Measurements from ENCODE around the gene NKD2. TPM values are rescaled to one million over a fixed set of nuclear protein-coding genes. Genes with fewer than 3 reads are reported as not detected.

The NKD2 gene
- total and polyA plus RNA-seq, 2 of the 4 experiments (the other 2 are of a cell fraction) = not detected

DNA sequence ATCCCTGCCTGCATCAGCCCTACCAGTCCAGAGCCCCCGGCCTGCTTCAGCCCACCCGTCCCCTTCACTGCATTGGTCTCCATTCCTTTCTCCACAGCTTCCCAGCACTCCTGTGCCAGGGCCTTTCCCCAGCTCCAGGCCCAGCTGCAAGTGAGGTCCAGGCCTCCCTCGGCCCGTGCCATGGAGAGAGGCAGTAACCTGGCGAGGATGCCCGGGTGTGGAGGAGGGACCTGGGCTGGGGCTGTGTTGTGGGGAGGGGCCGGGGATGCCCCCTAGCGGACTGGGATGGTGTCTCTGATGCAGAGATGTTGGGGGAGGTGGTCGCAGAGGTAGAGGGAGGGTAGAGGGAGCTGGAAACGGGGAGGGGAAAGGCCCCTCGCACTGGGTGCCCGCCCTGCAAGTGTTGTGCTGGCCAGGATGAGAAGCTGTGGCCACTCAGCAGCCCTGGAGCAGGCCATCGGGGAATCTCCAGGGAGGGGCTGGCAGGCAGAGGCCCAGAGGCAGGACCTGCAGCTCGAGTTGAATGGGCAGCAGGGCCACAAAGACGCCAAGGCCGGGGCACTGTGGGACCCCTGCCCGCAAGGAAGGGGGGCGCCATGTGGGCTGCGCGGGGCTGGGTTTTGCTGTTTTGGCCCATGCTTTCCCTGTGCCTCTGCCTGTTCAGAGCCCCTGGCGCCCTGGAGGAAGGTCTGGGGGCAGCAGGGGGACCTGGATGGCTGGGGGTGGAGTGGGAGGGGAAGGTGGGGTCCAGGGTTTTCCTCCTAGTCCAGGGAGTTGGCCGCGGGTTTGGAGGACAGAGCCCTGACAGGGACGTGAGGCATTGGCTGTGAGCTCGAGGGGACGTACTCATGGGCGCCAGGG, 26.0 kb upstream of the NKD2 start:
- Histone ChIP-seq H3K9me1 (ENCODE audit: insufficient read depth, low read length) (peaks cover 3% of the 10 kb centered on the region; the same call in 1 of the 2 replicates), H2BK15ac (ENCODE audit: low read depth, low read length) (no peak overlapping the region), H3K56ac (ENCODE audit: extremely low read depth, insufficient read depth, low read length) (no peak overlapping the region), H2AK5ac (ENCODE audit: low read depth, low read length) (no peak overlapping the region), H3K9ac (ENCODE audit: low read depth, low read length) (no peak overlapping the region), H3K4ac (ENCODE audit: low read depth, low read length) (no peak overlapping the region), H2BK5ac (ENCODE audit: low read depth, low read length, poor library complexity, severe bottlenecking) (no peak overlapping the region), H3K9me3 (ENCODE audit: control insufficient read depth, insufficient read depth, low read length) (peaks cover 6% of the 10 kb centered on the region), H3K79me1 (ENCODE audit: low read depth in 1 of 2, low read length in 2 of 2) (no peaks in the 10 kb centered on the region), H4K8ac (ENCODE audit: low read depth in 2 of 2, low read length in 2 of 2) (no peak overlapping the region), H3K4me1 (ENCODE audit: control insufficient read depth, insufficient read depth, low read length) (no peaks in the 10 kb centered on the region), H2BK20ac (ENCODE audit: low read depth, low read length) (no peak overlapping the region), H3K14ac (replicated peaks; ENCODE audit: low read depth, low read length) (no peak overlapping the region), H3K18ac (ENCODE audit: low read depth, low read length) (no peak overlapping the region), H3K27me3 (ENCODE audit: control insufficient read depth, insufficient read depth, low read length) (peaks cover 30% of the 10 kb centered on the region), H2BK120ac (ENCODE audit: low read depth, low read length) (no peak overlapping the region), H4K5ac (ENCODE audit: low read depth, low read length) (no peak overlapping the region), H2AK9ac (replicated peaks; ENCODE audit: low read depth, low read length, poor library complexity) (no peak overlapping the region), H3K4me3 (ENCODE audit: insufficient read depth, low read depth, low read length) (no peak overlapping the region), H3K23ac (ENCODE audit: low read depth, low read length) (no peak overlapping the region), H2AFZ (replicated peaks; ENCODE audit: low read length, poor library complexity) (no peak overlapping the region), H3K27ac (ENCODE audit: insufficient read depth, low read length) (no peak overlapping the region), H3K36me3 (ENCODE audit: control insufficient read depth, insufficient read depth, low read length) (no peaks in the 10 kb centered on the region), H4K91ac (ENCODE audit: insufficient read depth, low read depth, low read length) (no peak overlapping the region), H4K20me1 (ENCODE audit: insufficient read depth, low read length) (no peaks in the 10 kb centered on the region), H3K4me2 (ENCODE audit: low read depth, low read length) (no peak overlapping the region)
- no TSS peak for BruUV-seq (replicated peaks)
- intact Hi-C loops (cut with micrococcal nuclease) = loop anchor here (1.0 kb wide), 1 partner anchor 59 kb away; no protein-coding TSS in a partner anchor
- 55% methylated on average over 16 of the region's 27 CpGs; no CpG with 5 or more reads in 1 of the 2 experiments for WGBS, 2 experiments (ENCODE audit: extremely low coverage in 2 of 2, insufficient read length in 1 of 2)
- ChIA-PET CTCF (no interaction called here), POLR2A (ENCODE audit: unreplicated experiment) (no interaction called here)
- dilution Hi-C loops (cut with HindIII; ENCODE audit: low sequenced_read_pairs, unreplicated experiment) = no loop called here
- TF ChIP-seq BHLHE40 (IDR thresholded peaks at IDR 0.05; ENCODE audit: low read depth, low read length) = no peak
- TF ChIP-seq, protein P1, sequence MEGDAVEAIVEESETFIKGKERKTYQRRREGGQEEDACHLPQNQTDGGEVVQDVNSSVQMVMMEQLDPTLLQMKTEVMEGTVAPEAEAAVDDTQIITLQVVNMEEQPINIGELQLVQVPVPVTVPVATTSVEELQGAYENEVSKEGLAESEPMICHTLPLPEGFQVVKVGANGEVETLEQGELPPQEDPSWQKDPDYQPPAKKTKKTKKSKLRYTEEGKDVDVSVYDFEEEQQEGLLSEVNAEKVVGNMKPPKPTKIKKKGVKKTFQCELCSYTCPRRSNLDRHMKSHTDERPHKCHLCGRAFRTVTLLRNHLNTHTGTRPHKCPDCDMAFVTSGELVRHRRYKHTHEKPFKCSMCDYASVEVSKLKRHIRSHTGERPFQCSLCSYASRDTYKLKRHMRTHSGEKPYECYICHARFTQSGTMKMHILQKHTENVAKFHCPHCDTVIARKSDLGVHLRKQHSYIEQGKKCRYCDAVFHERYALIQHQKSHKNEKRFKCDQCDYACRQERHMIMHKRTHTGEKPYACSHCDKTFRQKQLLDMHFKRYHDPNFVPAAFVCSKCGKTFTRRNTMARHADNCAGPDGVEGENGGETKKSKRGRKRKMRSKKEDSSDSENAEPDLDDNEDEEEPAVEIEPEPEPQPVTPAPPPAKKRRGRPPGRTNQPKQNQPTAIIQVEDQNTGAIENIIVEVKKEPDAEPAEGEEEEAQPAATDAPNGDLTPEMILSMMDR (conservative IDR thresholded peaks at IDR 0.05; ENCODE audit: low read depth, low read length) = 0 out of 2 replicates have a peak, but pooled peaks have one; percentile 24
- in situ Hi-C loops (cut with MboI; ENCODE audit: low sequenced_read_pairs) = no loop called here
- no peak for ATAC-seq (ENCODE audit: low read depth)
- DNase-seq = no peak

All from IMR-90 (cell line).